Measurements from ENCODE around the gene GRHL1. TPM values are rescaled to one million over a fixed set of nuclear protein-coding genes. Genes with fewer than 3 reads are reported as not detected.

Gene GRHL1
- total and polyA plus RNA-seq, 2 of the 8 experiments (the other 6 are each of a cell fraction or from before 2014, with no cell fraction given), result 1.3 to 3.6 TPM

GRCh38 chr2:9983401-9984216 is 32.1 kb downstream of the GRHL1 start (continued):
- TF ChIP-seq RAD21 (IDR thresholded peaks at IDR 0.05 in 1 of 2, conservative IDR thresholded peaks at IDR 0.05 in 1 of 2; ENCODE audit: low read depth in 2 of 2, low read length in 2 of 2) (no peak), ASH2L (IDR thresholded peaks at IDR 0.05; ENCODE audit: low read length) (no peak), CHD2 (IDR thresholded peaks at IDR 0.05; ENCODE audit: low read length) (no peak), POLR2A (IDR thresholded peaks at IDR 0.05; ENCODE audit: control extremely low read depth in 1 of 2, low read depth in 2 of 2, low read length in 2 of 2) (no peak)

Data from H1 (cell line).